LNCaP clone FGC (cell line): ENCODE results near the gene HIRIP3.

Experiments
- DNase-seq: peaks from one replicate; pipeline ENCODE4 v3.0.0-alpha.2; 2011; ENCODE audit warnings: low read depth
- H3K4me3 ChIP-seq: 2 replicates; pipeline ENCODE4 v1.5.1; 2011; ENCODE audit warnings: mild to moderate bottlenecking, low read depth, low read length, control low read depth
- CTCF ChIP-seq: IDR thresholded peaks from 2 replicates; pipeline ENCODE4 v1.5.1; 2012; ENCODE audit warnings: mild to moderate bottlenecking; ENCODE audit not compliant: control insufficient read depth, insufficient read depth; ENCODE audit errors: extremely low read depth

The HIRIP3 gene

GRCh38 chr16:30011714-30012504 lies 16.5 kb upstream of the HIRIP3 start:
- no peak overlapping the region; the same call in 1 of the 2 replicates for H3K4me3 ChIP-seq
- no peak for DNase-seq
- TF ChIP-seq CTCF: no peak

- peak within 1 kb of the TSS; percentile 52 for H3K4me3 ChIP-seq
- no peak for TF ChIP-seq CTCF
- DNase-seq: no peak
Measured at GRCh38 chr16:30010844-30011713, 15.7 kb upstream of the HIRIP3 start, which contains the start of gene DOC2A. Gene DOC2A, minus strand, starts transcription at chr16:30011027. Its CDS starts 805 bp downstream, at chr16:30010222.

GRCh38 chr16:30009990-30010843 lies 14.8 kb upstream of the HIRIP3 start:
- no peak for DNase-seq
- peak overlapping the region; percentile 52; the same call in 1 of the 2 replicates for H3K4me3 ChIP-seq
- TF ChIP-seq CTCF: no peak

GRCh38 chr16:30009085-30009862 lies 13.9 kb upstream of the HIRIP3 start:
- DNase-seq: no peak
- H3K4me3 ChIP-seq: no peak overlapping the region
- TF ChIP-seq CTCF: no peak

GRCh38 chr16:30007378-30007895 lies 12.0 kb upstream of the HIRIP3 start:
- H3K4me3 ChIP-seq: no peak overlapping the region
- TF ChIP-seq CTCF: no peak
- DNase-seq: no peak
